ENCODE data around the gene PCCA.
A peak's percentile ranks its signal among the peaks of the same experiment; 100 is the strongest.
"Not testable (repeated sequence)": the region's sequence is repeated elsewhere in the genome, so short reads cannot be mapped to it uniquely, and the experiment has no call there.

The PCCA gene

GRCh38 chr13:100378533-100378932, 289.6 kb downstream of the PCCA start:
- no peak overlapping the region for H3K4me3 ChIP-seq (ENCODE audit: low read depth, low read length)
- TF ChIP-seq CTCF (conservative IDR thresholded peaks at IDR 0.05; ENCODE audit: low read depth, low read length) = no peak
- DNase-seq (ENCODE audit: low read depth) = no peak

GRCh38 chr13:100381595-100382224, 292.8 kb downstream of the PCCA start:
- TF ChIP-seq CTCF (conservative IDR thresholded peaks at IDR 0.05; ENCODE audit: low read depth, low read length) = no peak
- no peak overlapping the region for H3K4me3 ChIP-seq (ENCODE audit: low read depth, low read length)
- peak; percentile 31 for DNase-seq (ENCODE audit: low read depth)

- no peak overlapping the region for H3K4me3 ChIP-seq (ENCODE audit: low read depth, low read length)
- no peak for TF ChIP-seq CTCF (conservative IDR thresholded peaks at IDR 0.05; ENCODE audit: low read depth, low read length)
- peak; percentile 69 for DNase-seq (ENCODE audit: low read depth)
Observed at GRCh38 chr13:100382785-100383184, 293.9 kb downstream of the PCCA start.

GRCh38 chr13:100387416-100387815, 298.5 kb downstream of the PCCA start:
- TF ChIP-seq CTCF (conservative IDR thresholded peaks at IDR 0.05; ENCODE audit: low read depth, low read length) = no peak
- H3K4me3 ChIP-seq (ENCODE audit: low read depth, low read length) = no peak overlapping the region
- no peak for DNase-seq (ENCODE audit: low read depth)

- not testable (repeated sequence) for DNase-seq (ENCODE audit: low read depth); H3K4me3 ChIP-seq (ENCODE audit: low read depth, low read length)
Observed at GRCh38 chr13:100388150-100388549, 299.3 kb downstream of the PCCA start.

GRCh38 chr13:100388923-100389322, 300.0 kb downstream of the PCCA start:
- H3K4me3 ChIP-seq (ENCODE audit: low read depth, low read length) = no peak overlapping the region
- TF ChIP-seq CTCF (conservative IDR thresholded peaks at IDR 0.05; ENCODE audit: low read depth, low read length) = no peak
- DNase-seq (ENCODE audit: low read depth) = no peak

GRCh38 chr13:100389617-100390016, 300.7 kb downstream of the PCCA start:
- no peak overlapping the region for H3K4me3 ChIP-seq (ENCODE audit: low read depth, low read length)
- no peak for DNase-seq (ENCODE audit: low read depth)
- TF ChIP-seq CTCF (conservative IDR thresholded peaks at IDR 0.05; ENCODE audit: low read depth, low read length) = no peak
